WTC11 (cell line): Measurements from ENCODE around the gene ANO9. TPM values are rescaled to one million over a fixed set of nuclear protein-coding genes. Genes with fewer than 3 reads are reported as not detected.

ENCODE experiments used
- ATAC-seq: fragments of 200-7000 bp; cut with Tn5 transposase; 2 replicates; pipeline ENCODE4 v1.10.0; 2021; ENCODE audit warnings: mild to moderate bottlenecking, moderate library complexity
- CTCF ChIA-PET: fragments of 300-600 bp; sonication (Branson Sonifier 250); formaldehyde crosslinking; loops from one replicate; lab custom pipeline; 2021; ENCODE audit warnings: antibody characterized with exemption; lab: Charles Lee
- POLR2A ChIA-PET: fragments of 350-600 bp; sonication (Branson Sonifier 250); formaldehyde crosslinking; loops from one replicate; lab custom pipeline; 2021; ENCODE audit warnings: antibody characterized with exemption; lab: Charles Lee
- DNase-seq: peaks from one replicate; pipeline ENCODE4 v3.0.0; 2021; ENCODE audit warnings: low spot score
- H3K27ac Mint-ChIP-seq: 2 replicates; pipeline ENCODE4 v1.8.0; 2021; ENCODE audit warnings: mixed read lengths
- H3K27me3 Mint-ChIP-seq: 2 replicates; pipeline ENCODE4 v1.8.0; 2021; ENCODE audit warnings: low read depth, mild to moderate bottlenecking, moderate library complexity, mixed read lengths
- H3K36me3 Mint-ChIP-seq: 2 replicates; pipeline ENCODE4 v1.8.0; 2021; ENCODE audit warnings: mixed read lengths
- H3K4me1 Mint-ChIP-seq: 2 replicates; pipeline ENCODE4 v1.8.0; 2022; ENCODE audit warnings: mixed read lengths
- H3K4me3 Mint-ChIP-seq: 2 replicates; pipeline ENCODE4 v1.8.0; 2021; ENCODE audit warnings: mild to moderate bottlenecking, moderate library complexity, mixed read lengths
- H3K9me3 Mint-ChIP-seq: 2 replicates; pipeline ENCODE4 v1.8.0; 2021; ENCODE audit warnings: mixed read lengths
- AR ChIP-seq: fragments of 250-450 bp; sonication (Bioruptor Pico); IDR thresholded peaks from 2 replicates; pipeline ENCODE4 v1.9.0; 2021; ENCODE audit warnings: mild to moderate bottlenecking
- CDX4 ChIP-seq: fragments of 250-450 bp; sonication (Bioruptor Pico); IDR thresholded peaks from 2 replicates; pipeline ENCODE4 v1.9.0; 2021; ENCODE audit warnings: moderate library complexity, mild to moderate bottlenecking, inconsistent platforms, borderline replicate concordance
- CTCF ChIP-seq: fragments of 200-600 bp; IDR thresholded peaks from 2 replicates; pipeline ENCODE4 v1.8.0; 2022; ENCODE audit warnings: antibody characterized with exemption
- FOXP1 ChIP-seq: sonication (generic); formaldehyde crosslinking; IDR thresholded peaks from 2 replicates; pipeline ENCODE4 v1.8.0; 2022; ENCODE audit warnings: missing genetic modification reagents, mild to moderate bottlenecking, moderate library complexity, borderline replicate concordance
- GRHL2 ChIP-seq: fragments of 250-450 bp; sonication (Bioruptor Pico); IDR thresholded peaks from 2 replicates; pipeline ENCODE4 v1.8.0; 2022; ENCODE audit warnings: mild to moderate bottlenecking, moderate library complexity; ENCODE audit not compliant: insufficient replicate concordance, severe bottlenecking
- HMGXB4 ChIP-seq: sonication (generic); formaldehyde crosslinking; IDR thresholded peaks from 2 replicates; pipeline ENCODE4 v1.8.1; 2023; ENCODE audit warnings: mild to moderate bottlenecking, moderate library complexity, missing genetic modification reagents
- IRF2 ChIP-seq: sonication (generic); formaldehyde crosslinking; IDR thresholded peaks from 2 replicates; pipeline ENCODE4 v1.8.0; 2022; ENCODE audit warnings: low read depth, missing genetic modification reagents, borderline replicate concordance
- JAZF1 ChIP-seq: fragments of 250-450 bp; sonication (Bioruptor Pico); IDR thresholded peaks from 2 replicates; pipeline ENCODE4 v1.9.0; 2021; ENCODE audit warnings: moderate library complexity, mild to moderate bottlenecking, inconsistent platforms
- MYBL2 ChIP-seq: sonication (generic); formaldehyde crosslinking; IDR thresholded peaks from 2 replicates; pipeline ENCODE4 v1.8.1; 2023; ENCODE audit warnings: mild to moderate bottlenecking, moderate library complexity, missing genetic modification reagents
- NFATC4 ChIP-seq: fragments of 250-450 bp; sonication (Bioruptor Pico); IDR thresholded peaks from 2 replicates; pipeline ENCODE4 v1.9.0; 2021; ENCODE audit warnings: mild to moderate bottlenecking
- NFYB ChIP-seq: sonication (generic); formaldehyde crosslinking; conservative IDR thresholded peaks from 2 replicates; pipeline ENCODE4 v1.8.0; 2022; ENCODE audit warnings: low read depth, missing genetic modification reagents
- NR2C2 ChIP-seq: sonication (generic); formaldehyde crosslinking; IDR thresholded peaks from 2 replicates; pipeline ENCODE4 v1.8.0; 2022; ENCODE audit warnings: mild to moderate bottlenecking, missing genetic modification reagents
- OVOL2 ChIP-seq: fragments of 250-450 bp; sonication (Bioruptor Pico); IDR thresholded peaks from 2 replicates; pipeline ENCODE4 v1.9.0; 2021; ENCODE audit warnings: mild to moderate bottlenecking, borderline replicate concordance
- SMAD3 ChIP-seq: sonication (generic); formaldehyde crosslinking; IDR thresholded peaks from 2 replicates; pipeline ENCODE4 v1.8.0; 2022; ENCODE audit warnings: missing genetic modification reagents, mild to moderate bottlenecking, borderline replicate concordance
- SOX15 ChIP-seq: fragments of 250-450 bp; sonication (Bioruptor Pico); IDR thresholded peaks from 2 replicates; pipeline ENCODE4 v1.9.0; 2021; ENCODE audit warnings: mild to moderate bottlenecking
- USF2 ChIP-seq: sonication (generic); formaldehyde crosslinking; IDR thresholded peaks from 2 replicates; pipeline ENCODE4 v1.8.1; 2023; ENCODE audit warnings: mild to moderate bottlenecking, missing genetic modification reagents, moderate library complexity
- ZNF121 ChIP-seq: sonication (generic); formaldehyde crosslinking; IDR thresholded peaks from 2 replicates; pipeline ENCODE4 v1.8.0; 2023; ENCODE audit warnings: missing genetic modification reagents
- ZNF232 ChIP-seq: sonication (generic); formaldehyde crosslinking; IDR thresholded peaks from 2 replicates; pipeline ENCODE4 v1.8.0; 2022; ENCODE audit warnings: mild to moderate bottlenecking, missing genetic modification reagents
- ZNF317 ChIP-seq: sonication (generic); formaldehyde crosslinking; IDR thresholded peaks from 2 replicates; pipeline ENCODE4 v1.8.1; 2023; ENCODE audit warnings: low read depth, mild to moderate bottlenecking, moderate library complexity, missing genetic modification reagents, borderline replicate concordance
- ZNF416 ChIP-seq: fragments of 250-450 bp; sonication (Bioruptor Pico); IDR thresholded peaks from 2 replicates; pipeline ENCODE4 v1.9.0; 2021; ENCODE audit warnings: mild to moderate bottlenecking, inconsistent platforms
- ZSCAN18 ChIP-seq: fragments of 250-450 bp; sonication (Bioruptor Pico); IDR thresholded peaks from 2 replicates; pipeline ENCODE4 v2.1.2; 2022; ENCODE audit warnings: mild to moderate bottlenecking, moderate library complexity
- total RNA-seq: library from RNA; stranded (reverse); gene quantifications from 3 replicates; pipeline ENCODE4 v1.2.3, GENCODE V29; 2021

ANO9 gene
- total RNA-seq, 1 experiment from 2014 or later, result 13.2 TPM

GRCh38 chr11:488062-488461 lies 46.3 kb upstream of the ANO9 start:
- Mint-ChIP-seq H3K27ac (no peak overlapping the region), H3K27me3 (no peaks in the 10 kb centered on the region), H3K9me3 (peaks cover 4% of the 10 kb centered on the region), H3K36me3 (peaks cover 19% of the 10 kb centered on the region), H3K4me3 (no peak overlapping the region), H3K4me1 (no peaks in the 10 kb centered on the region)
- POLR2A ChIA-PET, result no interaction called here
- DNase-seq (no peak), ATAC-seq (no peak)
- CTCF ChIA-PET, result no interaction called here
- no peak for TF ChIP-seq AR
- no peak for TF ChIP-seq ZNF232 (CRISPR knock-in tag)
- TF ChIP-seq CDX4 (CRISPR knock-in tag), result no peak
- TF ChIP-seq USF2 (CRISPR knock-in tag), result no peak
- no peak for TF ChIP-seq ZNF416 (CRISPR knock-in tag)
- TF ChIP-seq SMAD3 (CRISPR knock-in tag), result no peak
- TF ChIP-seq NR2C2 (CRISPR knock-in tag), result no peak
- TF ChIP-seq GRHL2, result no peak
- no peak for TF ChIP-seq HMGXB4 (CRISPR knock-in tag)
- TF ChIP-seq MYBL2 (CRISPR knock-in tag), result no peak
- no peak for TF ChIP-seq JAZF1 (CRISPR knock-in tag)
- TF ChIP-seq NFATC4 (CRISPR knock-in tag), result no peak
- TF ChIP-seq ZNF121, result no peak
- no peak for TF ChIP-seq ZSCAN18 (CRISPR knock-in tag)
- no peak for TF ChIP-seq FOXP1
- no peak for TF ChIP-seq OVOL2 (CRISPR knock-in tag)

- no peak overlapping the region for H3K27ac Mint-ChIP-seq
- no peaks in the 10 kb centered on the region for H3K4me1 Mint-ChIP-seq
- H3K36me3 Mint-ChIP-seq, result peaks cover 19% of the 10 kb centered on the region
- H3K27me3 Mint-ChIP-seq, result no peaks in the 10 kb centered on the region
- no peak for ATAC-seq
- CTCF ChIA-PET, result no interaction called here
- peaks cover 4% of the 10 kb centered on the region for H3K9me3 Mint-ChIP-seq
- POLR2A ChIA-PET, result no interaction called here
- H3K4me3 Mint-ChIP-seq, result no peak overlapping the region
- TF ChIP-seq NFYB (CRISPR knock-in tag), result no peak
- TF ChIP-seq, all 79 proteins: peak for 0
- DNase-seq, result no peak
Measured at GRCh38 chr11:487571-488021, 45.8 kb upstream of the ANO9 start.

- DNase-seq (no peak), ATAC-seq (no peak)
- Mint-ChIP-seq H3K4me3 (no peak overlapping the region), H3K36me3 (peaks cover 18% of the 10 kb centered on the region), H3K4me1 (no peaks in the 10 kb centered on the region), H3K9me3 (peaks cover 4% of the 10 kb centered on the region), H3K27me3 (no peaks in the 10 kb centered on the region), H3K27ac (no peak overlapping the region)
- ChIA-PET CTCF (no interaction called here), POLR2A (no interaction called here)
- TF ChIP-seq FOXP1 (no peak), SOX15 (CRISPR knock-in tag) (no peak), ZNF317 (CRISPR knock-in tag) (no peak), CTCF (no peak), SMAD3 (CRISPR knock-in tag) (no peak), ZSCAN18 (CRISPR knock-in tag) (no peak), IRF2 (CRISPR knock-in tag) (no peak)
Measured at GRCh38 chr11:486189-486588, 44.4 kb upstream of the ANO9 start.
